Activated naive CD8-positive, alpha-beta T cell treated with anti-CD3 and anti-CD28 coated beads for 36 hours (primary cell): ENCODE results near the gene ANO9. TPM values are rescaled to one million over a fixed set of nuclear protein-coding genes. Genes with fewer than 3 reads are reported as not detected.

Source experiments
- total RNA-seq, 2 experiments: library from RNA; stranded (reverse); gene quantifications; one replicate each; pipeline ENCODE4 v1.2.3, GENCODE V29; 2021

Gene ANO9
- total RNA-seq, 2 experiments from 2014 or later, result 22.2 to 22.9 TPM

Other genes starting within 250 kb of the ANO9 start
- gene SCGB1C1, start 248.9 kb downstream of the ANO9 start, total RNA-seq, result not detected
- gene BET1L, start 234.6 kb downstream of the ANO9 start, total RNA-seq, result 10 to 100 TPM; 44.0 to 45.5 TPM
- 100 to 1,000 TPM; 105 to 111 TPM for gene RIC8A, start 234.3 kb downstream of the ANO9 start, total RNA-seq
- gene SIRT3, start 205.7 kb downstream of the ANO9 start, total RNA-seq, result 10 to 100 TPM; 18.6 to 20.5 TPM
- 100 to 1,000 TPM; 235 to 239 TPM for gene PSMD13, start 205.0 kb downstream of the ANO9 start, total RNA-seq
- 1 to 10 TPM; 3.7 to 3.8 TPM for gene NLRP6, start 163.6 kb downstream of the ANO9 start, total RNA-seq
- gene PGGHG, start 152.9 kb downstream of the ANO9 start, total RNA-seq, result 100 to 1,000 TPM; 206 to 209 TPM
- not detected for gene IFITM5, start 142.5 kb downstream of the ANO9 start, total RNA-seq
- 100 to 1,000 TPM; 474 to 496 TPM for gene IFITM2, start 134.2 kb downstream of the ANO9 start, total RNA-seq
- gene IFITM1, start 128.0 kb downstream of the ANO9 start, total RNA-seq, result 100 to 1,000 TPM; 345 to 356 TPM
- 10 to 100 TPM; 93.0 to 96.1 TPM for gene IFITM3, start 121.2 kb downstream of the ANO9 start, total RNA-seq
- gene B4GALNT4, start 72.5 kb downstream of the ANO9 start, total RNA-seq, result 1 to 10 TPM; 1.1 to 1.9 TPM
- not detected for gene PKP3, start 47.8 kb downstream of the ANO9 start, total RNA-seq
- gene SIGIRR, start 27.0 kb downstream of the ANO9 start, total RNA-seq, result 10 to 100 TPM; 26.4 to 27.2 TPM
- gene PTDSS2, start 8.3 kb upstream of the ANO9 start, total RNA-seq, result 10 to 100 TPM; 17.3 to 18.2 TPM
- gene RNH1, start 65.2 kb upstream of the ANO9 start, total RNA-seq, result 10 to 100 TPM; 94.7 to 97.2 TPM
- 10 to 100 TPM; 46.0 to 48.7 TPM for gene HRAS, start 93.6 kb upstream of the ANO9 start, total RNA-seq
- gene LRRC56, start 95.5 kb upstream of the ANO9 start, total RNA-seq, result 1 to 10 TPM; 1.4 to 2.2 TPM
- 1 to 10 TPM; 1.2 to 1.3 TPM for gene LMNTD2, start 118.7 kb upstream of the ANO9 start, total RNA-seq
- gene RASSF7, start 119.0 kb upstream of the ANO9 start, total RNA-seq, result 10 to 100 TPM in 1 of 2 experiments, 1 to 10 TPM in 1; 9.8 to 11.5 TPM
- gene PHRF1, start 134.5 kb upstream of the ANO9 start, total RNA-seq, result 10 to 100 TPM; 42.3 to 44.3 TPM
- gene IRF7, start 173.9 kb upstream of the ANO9 start, total RNA-seq, result 10 to 100 TPM; 60.6 to 61.2 TPM
- not detected for gene CDHR5, start 182.9 kb upstream of the ANO9 start, total RNA-seq
- not detected for gene SCT, start 185.2 kb upstream of the ANO9 start, total RNA-seq
- under 1 TPM; 0.26 to 0.37 TPM for gene DRD4, start 195.3 kb upstream of the ANO9 start, total RNA-seq